HEK293 (cell line): Measurements from ENCODE around the gene NUCB1.
A peak's percentile ranks its signal among the peaks of the same experiment; 100 is the strongest.

ENCODE experiments used
- CTCF ChIA-PET: fragments of 350-600 bp; formaldehyde crosslinking; extraction: SDS; loops from one replicate; lab custom pipeline; 2021; ENCODE audit warnings: antibody characterized with exemption; lab: Yijun Ruan, JAX
- POLR2A ChIA-PET: fragments of 300-600 bp; formaldehyde crosslinking; extraction: SDS; loops from one replicate; lab custom pipeline; 2020; ENCODE audit warnings: antibody characterized with exemption, inconsistent platforms; lab: Yijun Ruan, JAX
- H3K27ac ChIP-seq: fragments of 200-500 bp; sonication (Bioruptor generic); 2 replicates; pipeline ENCODE4 v1.5.1; 2014; ENCODE audit warnings: low read depth, low read length, control low read depth, inconsistent platforms; ENCODE audit errors: extremely low read depth
- H3K36me3 ChIP-seq, 2 experiments: fragments of 200-500 bp in 1 of 2; sonication (Bioruptor generic) in 1 of 2; 1 replicate in 1 of 2; 2 replicates in 1 of 2; pipeline ENCODE4 v1.5.1; 2014 to 2017; ENCODE audit warnings: inconsistent platforms in 2 of 2, low read length in 2 of 2; ENCODE audit not compliant: control insufficient read depth in 2 of 2, insufficient read depth in 1 of 2
- H3K4me1 ChIP-seq: fragments of 200-500 bp; sonication (Bioruptor generic); 2 replicates; pipeline ENCODE4 v1.5.1; 2014; ENCODE audit warnings: mild to moderate bottlenecking, low read length, inconsistent platforms; ENCODE audit not compliant: control insufficient read depth, insufficient read depth
- H3K4me3 ChIP-seq: 2 replicates; pipeline ENCODE4 v1.5.1; 2011; ENCODE audit warnings: low read depth, mild to moderate bottlenecking, control low read depth, low read length, moderate library complexity
- H3K9me3 ChIP-seq: fragments of 200-500 bp; sonication (Bioruptor generic); 2 replicates; pipeline ENCODE4 v1.5.1; 2014; ENCODE audit warnings: low read depth, low read length, inconsistent platforms; ENCODE audit not compliant: control insufficient read depth, insufficient read depth
- GLIS1 ChIP-seq: fragments of 450-650 bp; formaldehyde crosslinking; IDR thresholded peaks from 2 replicates; pipeline ENCODE4 v1.5.1; 2016; ENCODE audit warnings: missing biosample characterization, missing genetic modification characterization
- HOXA7 ChIP-seq: sonication (generic); formaldehyde crosslinking; IDR thresholded peaks from 2 replicates; pipeline ENCODE4 v1.8.1; 2022; ENCODE audit warnings: missing genetic modification reagents, borderline replicate concordance
- PATZ1 ChIP-seq: fragments of 450-650 bp; formaldehyde crosslinking; IDR thresholded peaks from 2 replicates; pipeline ENCODE4 v1.5.1; 2016; ENCODE audit warnings: missing biosample characterization, missing genetic modification characterization
- PBX3 ChIP-seq: sonication (generic); formaldehyde crosslinking; IDR thresholded peaks from 2 replicates; pipeline ENCODE4 v1.8.1; 2022; ENCODE audit warnings: mild to moderate bottlenecking, moderate library complexity, missing genetic modification reagents
- SALL2 ChIP-seq: fragments of 450-650 bp; formaldehyde crosslinking; IDR thresholded peaks from 2 replicates; pipeline ENCODE4 v1.5.0; 2017; ENCODE audit warnings: missing biosample characterization, mild to moderate bottlenecking, missing genetic modification characterization, borderline replicate concordance
- SCRT2 ChIP-seq: fragments of 450-650 bp; formaldehyde crosslinking; IDR thresholded peaks from 2 replicates; pipeline ENCODE4 v1.5.1; 2016; ENCODE audit warnings: missing biosample characterization, missing genetic modification characterization
- SP3 ChIP-seq: fragments of 450-650 bp; formaldehyde crosslinking; IDR thresholded peaks from 2 replicates; pipeline ENCODE4 v1.5.1; 2016; ENCODE audit warnings: missing biosample characterization, missing genetic modification characterization
- ZEB2 ChIP-seq: fragments of 450-650 bp; formaldehyde crosslinking; IDR thresholded peaks from 2 replicates; pipeline ENCODE4 v1.5.1; 2016; ENCODE audit warnings: missing biosample characterization, missing genetic modification characterization
- ZFP3 ChIP-seq: fragments of 450-650 bp; formaldehyde crosslinking; IDR thresholded peaks from 2 replicates; pipeline ENCODE4 v1.5.1; 2016; ENCODE audit warnings: low read depth, missing biosample characterization, missing genetic modification characterization
- ZNF2 ChIP-seq: fragments of 450-650 bp; formaldehyde crosslinking; IDR thresholded peaks from 2 replicates; pipeline ENCODE4 v1.5.1; 2016; ENCODE audit warnings: missing biosample characterization, missing genetic modification characterization
- ZNF354C ChIP-seq: fragments of 450-650 bp; formaldehyde crosslinking; IDR thresholded peaks from 2 replicates; pipeline ENCODE4 v1.5.1; 2016; ENCODE audit warnings: missing biosample characterization, missing genetic modification characterization, low read depth, borderline replicate concordance
- ZNF362 ChIP-seq: fragments of 450-650 bp; formaldehyde crosslinking; IDR thresholded peaks from 2 replicates; pipeline ENCODE4 v1.5.1; 2016; ENCODE audit warnings: missing biosample characterization, missing genetic modification characterization
- ZNF423 ChIP-seq: fragments of 450-650 bp; formaldehyde crosslinking; IDR thresholded peaks from 2 replicates; pipeline ENCODE4 v1.5.1; 2016; ENCODE audit warnings: missing biosample characterization, missing genetic modification characterization
- ZNF529 ChIP-seq: fragments of 450-650 bp; formaldehyde crosslinking; IDR thresholded peaks from 2 replicates; pipeline ENCODE4 v1.5.1; 2017; ENCODE audit warnings: missing genetic modification characterization, missing biosample characterization; ENCODE audit not compliant: insufficient replicate concordance
- ZNF654 ChIP-seq: fragments of 450-650 bp; formaldehyde crosslinking; IDR thresholded peaks from 2 replicates; pipeline ENCODE4 v1.5.1; 2016; ENCODE audit warnings: low read depth, missing biosample characterization, missing genetic modification characterization
- ZNF660 ChIP-seq: fragments of 450-650 bp; IDR thresholded peaks from 2 replicates; pipeline ENCODE4 v1.5.1; 2018; ENCODE audit warnings: missing biosample characterization, mild to moderate bottlenecking, missing genetic modification characterization
- ZNF664 ChIP-seq: fragments of 450-650 bp; formaldehyde crosslinking; IDR thresholded peaks from 2 replicates; pipeline ENCODE4 v1.5.1; 2016; ENCODE audit warnings: missing biosample characterization, missing genetic modification characterization
- ZNF692 ChIP-seq: fragments of 450-650 bp; formaldehyde crosslinking; IDR thresholded peaks from 2 replicates; pipeline ENCODE4 v1.5.1; 2016; ENCODE audit warnings: missing biosample characterization, missing genetic modification characterization
- ZNF768 ChIP-seq: fragments of 450-650 bp; formaldehyde crosslinking; IDR thresholded peaks from 2 replicates; pipeline ENCODE4 v1.5.1; 2018; ENCODE audit warnings: missing biosample characterization, mild to moderate bottlenecking, missing genetic modification characterization
- TF ChIP-seq, protein P1 (sequence below): fragments of 450-650 bp; IDR thresholded peaks from 2 replicates; pipeline ENCODE4 v1.5.1; 2018; ENCODE audit warnings: missing biosample characterization, missing genetic modification characterization
- TF ChIP-seq, protein P2 (sequence below): fragments of 450-650 bp; formaldehyde crosslinking; IDR thresholded peaks from 2 replicates; pipeline ENCODE4 v1.5.1; 2016; ENCODE audit warnings: missing biosample characterization, missing genetic modification characterization, low read depth

NUCB1 gene

GRCh38 chr19:48969276-48970138, 69.4 kb downstream of the NUCB1 start (continued):
- TF ChIP-seq, protein P1, sequence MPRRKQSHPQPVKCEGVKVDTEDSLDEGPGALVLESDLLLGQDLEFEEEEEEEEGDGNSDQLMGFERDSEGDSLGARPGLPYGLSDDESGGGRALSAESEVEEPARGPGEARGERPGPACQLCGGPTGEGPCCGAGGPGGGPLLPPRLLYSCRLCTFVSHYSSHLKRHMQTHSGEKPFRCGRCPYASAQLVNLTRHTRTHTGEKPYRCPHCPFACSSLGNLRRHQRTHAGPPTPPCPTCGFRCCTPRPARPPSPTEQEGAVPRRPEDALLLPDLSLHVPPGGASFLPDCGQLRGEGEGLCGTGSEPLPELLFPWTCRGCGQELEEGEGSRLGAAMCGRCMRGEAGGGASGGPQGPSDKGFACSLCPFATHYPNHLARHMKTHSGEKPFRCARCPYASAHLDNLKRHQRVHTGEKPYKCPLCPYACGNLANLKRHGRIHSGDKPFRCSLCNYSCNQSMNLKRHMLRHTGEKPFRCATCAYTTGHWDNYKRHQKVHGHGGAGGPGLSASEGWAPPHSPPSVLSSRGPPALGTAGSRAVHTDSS (tag by site-specific recombination) = no peak
- TF ChIP-seq ZNF423 (tag by site-specific recombination) (no peak), SALL2 (tag by site-specific recombination) (no peak), PBX3 (CRISPR knock-in tag) (no peak)
- TF ChIP-seq, protein P2, sequence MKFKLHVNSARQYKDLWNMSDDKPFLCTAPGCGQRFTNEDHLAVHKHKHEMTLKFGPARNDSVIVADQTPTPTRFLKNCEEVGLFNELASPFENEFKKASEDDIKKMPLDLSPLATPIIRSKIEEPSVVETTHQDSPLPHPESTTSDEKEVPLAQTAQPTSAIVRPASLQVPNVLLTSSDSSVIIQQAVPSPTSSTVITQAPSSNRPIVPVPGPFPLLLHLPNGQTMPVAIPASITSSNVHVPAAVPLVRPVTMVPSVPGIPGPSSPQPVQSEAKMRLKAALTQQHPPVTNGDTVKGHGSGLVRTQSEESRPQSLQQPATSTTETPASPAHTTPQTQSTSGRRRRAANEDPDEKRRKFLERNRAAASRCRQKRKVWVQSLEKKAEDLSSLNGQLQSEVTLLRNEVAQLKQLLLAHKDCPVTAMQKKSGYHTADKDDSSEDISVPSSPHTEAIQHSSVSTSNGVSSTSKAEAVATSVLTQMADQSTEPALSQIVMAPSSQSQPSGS (tag by site-specific recombination) = no peak

- POLR2A ChIA-PET = interaction anchor here (0.5 to 3.2 kb wide), 13 partner anchors 8 to 182 kb away, joined by 3 to 16 read pairs (median 4); partner anchors contain the start of genes DHDH, GYS1, NUCB1 and PPP1R15A
Observed at GRCh38 chr19:48970139-48970766, 70.1 kb downstream of the NUCB1 start.

DNA sequence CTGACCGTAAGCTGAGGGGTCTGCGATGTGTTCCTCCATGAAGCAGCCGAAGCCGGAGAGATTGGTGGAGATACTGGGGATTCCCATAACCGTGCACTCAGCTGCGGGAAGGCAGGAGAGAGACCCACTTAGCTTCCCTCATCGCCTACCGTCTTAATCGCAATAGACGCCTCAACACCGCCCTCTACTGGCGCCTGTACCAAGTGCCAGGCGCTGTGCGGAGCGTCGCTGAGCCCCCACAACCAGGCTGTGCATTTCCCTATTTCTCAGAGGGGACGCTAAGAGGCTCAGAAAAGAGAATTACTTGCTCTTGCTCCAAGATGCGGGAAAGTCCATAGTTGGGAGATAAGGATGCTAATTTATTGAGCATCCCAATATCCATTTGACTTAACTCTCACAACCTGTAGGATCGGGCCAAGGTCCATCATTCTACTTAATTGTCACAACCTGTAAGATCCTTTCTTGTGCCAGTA, 70.8 kb downstream of the NUCB1 start:
- CTCF ChIA-PET = interaction anchor here (0.6 to 5.5 kb wide), 56 partner anchors 7 to 432 kb away, joined by 3 to 63 read pairs (median 4); partner anchors contain the start of genes DHDH, GYS1, HSD17B14 and NUCB1
- Histone ChIP-seq H3K4me1 (0 out of 2 replicates have a peak, but pooled peaks cover 4% of the 10 kb centered on the region), H3K36me3 (peaks cover 20 to 66% of the 10 kb centered on the region in 2 experiments; a peak in 2 of 3 replicates), H3K9me3 (no peaks in the 10 kb centered on the region), H3K4me3 (no peak overlapping the region), H3K27ac (no peak overlapping the region)
- POLR2A ChIA-PET = interaction anchor here (0.5 to 3.2 kb wide), 13 partner anchors 10 to 183 kb away, joined by 3 to 16 read pairs (median 5); partner anchors contain the start of genes DHDH, GYS1, NUCB1 and PPP1R15A
- TF ChIP-seq PATZ1 (peak; percentile 61), GLIS1 (tag by site-specific recombination) (peak; percentile 23; the same call in 1 of the 2 replicates), ZNF664 (tag by site-specific recombination) (no peak), ZNF768 (tag by site-specific recombination) (peak; percentile 85), SCRT2 (tag by site-specific recombination) (peak; percentile 94), HOXA7 (CRISPR knock-in tag) (no peak), ZNF654 (tag by site-specific recombination) (peak; percentile 80), ZFP3 (tag by site-specific recombination) (no peak), ZNF660 (peak; percentile 62; the same call in 1 of the 2 replicates), ZEB2 (tag by site-specific recombination) (0 out of 2 replicates have a peak, but pooled peaks have one; percentile 12), ZNF362 (tag by site-specific recombination) (no peak), ZNF2 (0 out of 2 replicates have a peak, but pooled peaks have one; percentile 55), ZNF354C (tag by site-specific recombination) (no peak), ZNF692 (tag by site-specific recombination) (peak; percentile 32; the same call in 1 of the 2 replicates)

More at GRCh38 chr19:48970139-48970766, 70.1 kb downstream of the NUCB1 start:
- no peaks in the 10 kb centered on the region for H3K9me3 ChIP-seq
- TF ChIP-seq SP3 = peak; percentile 11; the same call in 1 of the 2 replicates
- TF ChIP-seq ZNF529 (tag by site-specific recombination) = no peak
- H3K27ac ChIP-seq = no peak overlapping the region
- H3K4me3 ChIP-seq = no peak overlapping the region
- CTCF ChIA-PET = interaction anchor here (0.6 to 5.5 kb wide), 56 partner anchors 8 to 432 kb away, joined by 3 to 63 read pairs (median 4); partner anchors contain the start of genes DHDH, GYS1, HSD17B14 and NUCB1
- H3K36me3 ChIP-seq = peaks cover 20 to 67% of the 10 kb centered on the region in 2 experiments; a peak in 2 of 3 replicates
- 0 out of 2 replicates have a peak, but pooled peaks cover 4% of the 10 kb centered on the region for H3K4me1 ChIP-seq
